Raji (cell line): Measurements from ENCODE around the gene F12.

Experiments
- POLR2A ChIP-seq: IDR thresholded peaks from 2 replicates; pipeline ENCODE4 v1.6.1; 2011; ENCODE audit warnings: low read depth, low read length, control low read depth; ENCODE audit not compliant: insufficient read depth

Gene F12

GRCh38 chr5:177390363-177391300 lies 18.7 kb downstream of the F12 start:
- TF ChIP-seq POLR2A: 0 out of 2 replicates have a peak, but pooled peaks have one; percentile 20

DNA sequence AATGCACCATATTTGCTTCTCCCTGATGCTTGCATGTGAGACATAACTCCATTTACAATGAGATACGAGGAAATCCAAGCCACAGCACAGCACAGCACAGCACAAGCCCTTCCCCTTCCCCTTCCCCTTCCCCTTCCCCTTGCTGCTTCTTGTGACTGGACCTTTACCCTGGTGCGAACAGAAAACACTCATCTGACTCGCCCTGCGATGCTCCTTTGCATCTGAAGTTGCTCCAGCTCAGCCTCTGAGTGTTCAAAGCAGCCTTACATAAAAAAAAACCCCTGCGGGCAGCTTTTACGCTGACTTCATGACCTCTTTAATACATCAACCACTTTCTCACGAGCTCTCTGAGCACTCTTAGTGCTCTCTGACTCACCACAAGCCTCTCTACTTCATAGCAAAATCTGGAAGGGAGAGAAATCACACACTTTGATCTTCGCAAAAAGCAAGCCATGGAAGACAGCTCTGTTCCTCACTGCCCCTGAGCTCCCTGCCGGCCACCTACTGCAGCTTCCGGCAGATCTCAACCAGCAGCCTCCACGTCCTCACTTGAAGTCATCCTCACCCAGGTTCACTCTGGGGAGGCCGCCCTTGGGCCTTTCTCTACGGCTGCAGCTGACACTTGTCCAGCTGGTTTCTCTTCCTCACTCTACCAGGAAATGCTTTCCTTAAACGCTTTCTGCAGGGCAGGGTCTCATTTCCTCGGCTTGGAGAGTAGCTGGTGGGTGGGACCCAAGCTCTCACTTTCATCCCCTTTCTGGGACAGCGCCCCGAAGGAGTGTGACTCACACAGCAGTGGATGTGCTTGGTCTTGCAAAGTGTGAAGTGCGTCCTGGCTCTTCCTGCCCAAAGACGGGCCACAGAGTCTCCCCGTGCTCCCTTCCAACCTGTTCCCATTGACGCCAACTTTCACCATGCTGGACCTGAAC lies 19.9 kb downstream of the F12 start:
- TF ChIP-seq POLR2A: no peak; the same call in 1 of the 2 replicates

DNA sequence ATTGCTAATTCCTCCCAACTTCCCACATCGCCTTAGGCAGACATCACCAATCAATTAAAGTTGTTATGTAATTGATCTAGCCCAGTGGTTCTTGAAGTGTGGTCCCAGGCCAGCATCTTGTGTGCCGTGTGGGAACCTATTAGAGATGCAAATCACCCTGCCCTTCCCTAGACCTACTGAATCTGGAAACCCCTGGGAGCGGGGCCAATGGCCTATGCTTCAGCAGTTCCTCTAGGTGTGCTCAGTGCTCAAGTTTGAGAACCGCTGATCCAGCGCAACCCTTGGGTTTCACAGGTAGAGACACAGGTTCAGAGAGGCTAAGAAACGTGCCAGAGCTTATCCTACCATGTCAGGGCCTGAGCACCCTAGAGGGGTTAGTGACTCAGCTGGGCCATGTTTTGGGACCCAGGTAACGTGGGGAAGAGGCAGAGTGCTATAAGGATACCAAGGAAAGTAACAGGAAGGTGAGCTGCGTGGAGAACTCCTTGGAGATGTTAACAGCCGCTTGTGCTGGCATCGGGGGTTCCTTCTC lies 20.8 kb downstream of the F12 start:
- TF ChIP-seq POLR2A: no peak

- no peak for TF ChIP-seq POLR2A
Observed at GRCh38 chr5:177387405-177387804, 22.0 kb downstream of the F12 start.

DNA sequence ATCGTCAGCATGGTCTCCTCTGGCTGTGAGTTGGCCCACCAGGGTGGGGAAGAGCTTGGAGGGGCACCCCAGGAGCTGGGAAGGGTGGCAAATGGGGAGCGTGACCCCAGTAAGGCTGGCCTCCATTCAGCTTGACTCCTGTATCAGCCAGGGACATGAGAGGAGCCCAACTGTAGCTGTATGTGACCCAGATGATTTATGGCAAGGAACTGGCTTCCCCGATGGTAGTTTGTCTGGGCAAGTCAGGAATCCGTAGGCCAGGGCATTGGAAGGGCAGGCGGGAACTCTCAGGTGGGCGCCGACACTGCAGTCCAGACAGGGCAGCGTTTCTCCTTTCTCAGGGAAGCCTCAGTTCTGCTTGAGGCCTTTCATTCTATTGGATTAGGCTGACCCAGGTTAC lies 22.8 kb downstream of the F12 start:
- no peak for TF ChIP-seq POLR2A

DNA sequence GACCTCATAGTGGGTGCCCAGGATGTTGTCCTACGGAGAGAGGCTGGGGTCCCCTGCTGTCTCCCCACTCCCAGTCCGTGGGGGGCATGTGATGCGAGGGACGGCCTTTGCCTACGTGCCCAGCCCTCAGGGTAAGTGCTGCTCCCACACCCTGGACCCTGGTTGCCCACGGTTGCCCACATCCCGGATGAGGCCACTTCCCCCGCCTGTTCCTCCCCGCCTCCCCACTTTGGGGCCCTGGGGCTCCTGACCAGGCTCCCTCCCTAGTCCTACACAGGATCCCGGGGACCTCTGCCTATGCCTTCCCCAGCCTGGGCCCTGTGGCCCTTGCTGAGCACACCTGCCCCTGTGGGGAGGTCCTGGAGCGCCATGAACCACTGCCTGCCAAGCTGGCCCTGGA lies 23.6 kb downstream of the F12 start:
- TF ChIP-seq POLR2A: no peak

GRCh38 chr5:177384134-177384533 lies 25.2 kb downstream of the F12 start, which contains the start of gene SLC34A1:
SLC34A1 (plus strand) TSS chr5:177384434; CDS start chr5:177385742, 1,308 bp downstream.
- TF ChIP-seq POLR2A: no peak

GRCh38 chr5:177383181-177383580 lies 26.2 kb downstream of the F12 start:
- TF ChIP-seq POLR2A: no peak

GRCh38 chr5:177382423-177383029 lies 26.8 kb downstream of the F12 start:
- no peak for TF ChIP-seq POLR2A

- TF ChIP-seq POLR2A: no peak
Observed at GRCh38 chr5:177380805-177381126, 28.6 kb downstream of the F12 start.

DNA sequence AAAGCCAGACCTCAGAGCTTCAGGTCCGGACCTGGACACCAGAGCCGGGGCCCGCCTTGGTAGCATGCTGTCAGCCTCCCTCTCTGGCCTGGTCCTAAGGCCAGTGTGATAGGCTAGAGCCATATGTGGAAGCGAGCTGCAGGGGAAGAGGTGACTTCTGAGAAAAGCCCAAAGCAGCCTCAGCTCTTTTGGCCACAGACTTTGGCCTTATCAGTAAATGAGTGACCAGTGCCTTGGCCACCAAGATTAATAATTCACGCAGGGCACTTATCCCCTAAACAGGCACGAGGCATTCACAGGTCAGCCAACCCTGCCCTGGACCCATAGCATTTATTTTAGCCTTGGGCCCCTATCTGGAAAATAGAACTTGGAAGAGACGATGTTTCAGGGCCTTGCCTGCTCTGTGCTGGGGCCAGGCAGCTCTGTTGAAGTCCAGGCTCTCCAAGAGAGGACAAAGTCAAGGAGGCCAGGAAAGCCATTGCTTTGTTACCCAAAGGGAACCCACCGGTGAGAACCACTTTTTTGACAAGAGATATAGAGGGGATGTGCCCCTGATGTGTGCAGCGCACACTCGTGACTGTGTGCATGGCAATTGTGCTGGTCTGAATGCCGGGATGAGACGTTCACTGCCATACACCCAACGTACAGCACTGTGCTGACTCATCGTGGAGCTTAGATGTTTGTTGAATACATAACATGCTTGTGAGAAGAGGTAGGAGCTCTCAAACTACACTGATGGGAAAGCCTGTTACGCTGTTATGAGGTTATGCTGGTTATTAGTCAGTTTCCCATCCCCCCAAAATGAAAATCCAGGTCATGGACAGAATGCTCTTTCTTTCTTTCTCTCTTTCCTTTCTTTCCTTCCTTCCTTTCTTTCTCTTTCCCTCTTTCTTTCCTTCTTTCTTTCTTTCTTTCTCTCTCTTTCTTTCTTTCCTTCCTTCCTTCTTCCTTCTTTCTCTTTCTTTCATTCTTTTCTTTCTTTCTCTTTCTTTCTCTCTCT lies 30.2 kb downstream of the F12 start:
- TF ChIP-seq POLR2A: no peak

GRCh38 chr5:177377851-177378776 lies 31.2 kb downstream of the F12 start:
- no peak for TF ChIP-seq POLR2A

DNA sequence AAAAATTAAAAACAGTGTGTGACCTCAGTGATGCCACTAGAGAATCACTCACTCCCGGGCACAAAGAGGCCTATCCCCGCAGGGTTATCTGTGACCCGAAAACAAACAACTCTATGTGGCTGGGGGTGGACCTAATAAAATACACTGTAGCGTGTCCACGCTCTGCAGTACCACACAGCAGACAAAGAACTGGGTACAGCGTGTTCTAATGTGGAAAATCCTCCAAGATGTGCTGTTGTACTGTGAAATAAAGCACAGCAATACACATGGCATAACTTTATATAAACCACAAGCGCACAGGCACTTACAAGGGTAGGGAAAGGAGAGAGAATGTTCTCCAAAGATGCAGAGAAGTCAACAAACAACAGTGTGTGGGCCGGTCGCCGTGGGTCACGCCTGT lies 33.3 kb downstream of the F12 start:
- no peak for TF ChIP-seq POLR2A
